HG03558 (cell line): Measurements from ENCODE around the gene SLC29A3.

Experiments
- ATAC-seq: cut with Tn5 transposase; IDR thresholded peaks from one replicate; pipeline ENCODE4 v1.9.1; 2021; ENCODE audit warnings: moderate number of reproducible peaks; ENCODE audit not compliant: unreplicated experiment; ENCODE audit errors: extremely low read depth

Gene SLC29A3

DNA sequence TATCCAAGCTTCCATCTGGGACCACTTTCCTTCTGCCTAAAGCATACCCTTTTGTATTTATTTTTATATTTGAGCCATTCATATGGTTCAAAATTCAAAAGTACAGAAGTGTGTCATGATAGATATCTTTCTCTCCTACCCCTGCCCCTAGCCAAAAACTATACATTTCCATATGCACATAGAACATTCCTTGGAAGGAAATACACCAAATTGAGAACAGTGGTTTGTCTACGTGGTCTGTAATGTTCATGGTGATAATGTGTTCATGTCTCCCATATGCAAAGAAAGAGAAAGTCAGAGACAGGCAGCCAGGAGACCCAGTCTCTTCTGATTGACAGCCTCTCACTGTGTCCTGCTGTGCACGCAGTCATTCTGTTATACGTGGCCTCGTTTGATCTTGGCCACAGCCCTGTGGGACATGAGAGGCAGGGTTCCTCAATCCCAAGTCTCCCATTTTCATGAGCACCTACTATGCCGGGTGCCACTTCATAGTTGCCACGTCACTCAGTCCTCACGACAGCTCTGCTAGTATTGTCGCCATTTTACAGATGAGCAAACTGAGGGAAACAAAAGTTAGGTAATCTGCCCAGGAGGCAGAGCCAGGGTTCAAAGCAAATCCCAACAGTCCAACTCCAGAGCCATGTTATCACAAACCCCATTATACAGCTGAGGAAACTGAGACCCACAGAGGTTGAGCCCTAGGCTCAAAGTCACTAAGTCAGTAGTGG lies 69.7 kb downstream of the SLC29A3 start:
- ATAC-seq = no peak

DNA sequence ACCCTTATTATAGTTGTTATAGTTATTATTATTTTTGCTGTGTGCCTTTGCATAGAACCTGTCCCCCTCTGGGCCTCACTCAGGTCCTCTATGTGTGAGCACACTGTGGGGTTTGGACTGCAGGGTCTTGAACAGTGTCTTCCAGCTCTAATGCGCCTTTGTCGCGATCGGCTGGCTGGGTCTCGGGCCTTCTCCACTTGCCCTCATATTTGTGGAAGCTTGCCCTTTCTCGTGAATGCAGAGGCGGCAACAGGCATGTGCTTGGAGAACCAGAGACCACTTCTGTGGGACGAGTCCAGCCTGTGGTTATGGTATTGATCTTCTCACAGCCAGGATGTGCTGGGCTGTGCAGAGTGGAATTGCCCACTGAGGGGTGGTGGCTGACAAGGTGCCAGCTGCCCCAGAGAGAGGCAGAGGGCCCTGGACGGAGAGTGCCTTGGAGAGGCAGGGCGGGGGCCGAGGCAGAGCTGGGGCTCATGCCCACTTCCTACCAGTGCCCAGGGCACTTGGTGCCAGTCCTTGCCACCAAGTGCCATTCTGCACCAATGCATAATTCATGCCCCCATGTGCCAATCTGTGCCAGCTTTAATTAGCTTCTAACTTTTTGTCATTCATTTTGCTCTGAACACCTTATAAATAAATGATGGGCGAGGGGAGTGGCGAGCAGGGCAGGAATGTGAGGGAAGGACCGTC lies 70.9 kb downstream of the SLC29A3 start:
- ATAC-seq = no peak

DNA sequence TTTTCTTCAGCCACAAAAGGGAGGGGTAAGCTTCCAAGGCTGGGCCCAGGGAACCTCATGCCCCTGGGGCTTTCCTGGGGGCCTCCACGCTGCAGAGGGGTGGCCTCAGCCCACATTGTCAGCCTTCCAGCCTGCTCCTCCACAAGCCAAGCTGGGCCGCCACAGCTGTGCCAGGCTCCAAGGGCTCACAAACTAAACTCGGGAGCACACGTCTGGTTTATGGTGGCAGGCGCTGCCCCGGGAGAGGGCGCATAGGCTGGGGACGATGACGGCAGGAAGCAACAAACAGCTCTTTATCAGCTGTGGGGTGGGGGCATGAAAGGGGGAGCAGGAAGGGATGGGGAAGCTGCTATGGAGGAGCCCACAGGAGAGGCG lies 71.4 kb downstream of the SLC29A3 start:
- no peak for ATAC-seq

DNA sequence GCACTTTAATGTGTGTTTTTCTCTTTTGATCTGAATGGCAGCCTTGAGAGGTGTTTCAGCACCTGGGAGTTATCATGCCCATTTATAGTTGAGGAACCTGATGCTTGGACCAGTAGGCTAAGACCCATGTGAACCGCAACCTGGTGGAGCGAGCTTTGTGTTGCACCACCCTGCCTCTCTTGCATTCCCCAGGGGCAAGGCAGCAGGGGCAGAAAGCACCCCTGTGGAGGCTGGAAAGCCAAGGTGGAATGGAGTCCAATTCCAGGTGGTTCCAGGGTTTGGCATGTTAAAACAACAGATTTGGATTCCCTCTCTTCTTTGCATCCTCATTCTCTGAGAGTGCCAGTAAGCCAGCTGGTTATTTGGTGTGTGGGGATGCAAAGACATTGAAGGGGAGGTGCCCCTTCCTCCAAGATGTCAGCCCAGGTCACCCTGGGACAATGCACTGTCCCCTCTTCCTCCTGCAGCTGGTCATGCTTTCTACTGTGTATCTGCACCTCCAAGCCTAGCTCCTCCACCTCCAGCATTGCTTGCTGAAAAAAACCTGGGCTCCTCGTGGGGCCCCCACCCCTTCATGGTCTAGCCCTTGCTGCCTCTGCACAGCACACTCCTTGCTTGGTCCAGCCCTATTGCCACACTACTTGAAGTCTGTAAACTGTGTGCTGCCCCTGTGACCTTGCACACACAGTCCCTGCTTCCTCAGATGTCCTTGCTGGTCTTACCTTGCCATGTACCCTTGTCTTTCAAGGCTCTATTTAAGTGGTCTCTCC lies 72.0 kb downstream of the SLC29A3 start:
- ATAC-seq = no peak

DNA sequence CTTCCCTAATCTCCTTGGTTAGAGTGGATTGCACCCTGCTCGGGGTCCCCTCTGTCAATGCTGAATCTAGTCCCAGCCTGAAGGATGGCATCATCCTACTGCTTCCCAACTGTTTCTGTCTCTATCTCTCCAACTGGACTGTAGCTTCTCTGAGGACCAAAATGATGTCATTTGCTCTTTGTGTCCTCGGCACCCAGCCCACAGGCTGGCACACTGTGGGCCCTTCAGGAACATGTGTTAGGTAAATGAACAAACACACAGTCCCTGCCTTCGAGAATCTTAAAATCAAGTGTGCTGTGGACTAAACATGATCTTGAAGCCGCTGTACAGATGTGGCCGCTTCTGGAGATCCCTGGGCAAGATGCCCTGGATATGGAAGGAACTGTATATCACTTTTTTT lies 72.6 kb downstream of the SLC29A3 start:
- no peak for ATAC-seq

DNA sequence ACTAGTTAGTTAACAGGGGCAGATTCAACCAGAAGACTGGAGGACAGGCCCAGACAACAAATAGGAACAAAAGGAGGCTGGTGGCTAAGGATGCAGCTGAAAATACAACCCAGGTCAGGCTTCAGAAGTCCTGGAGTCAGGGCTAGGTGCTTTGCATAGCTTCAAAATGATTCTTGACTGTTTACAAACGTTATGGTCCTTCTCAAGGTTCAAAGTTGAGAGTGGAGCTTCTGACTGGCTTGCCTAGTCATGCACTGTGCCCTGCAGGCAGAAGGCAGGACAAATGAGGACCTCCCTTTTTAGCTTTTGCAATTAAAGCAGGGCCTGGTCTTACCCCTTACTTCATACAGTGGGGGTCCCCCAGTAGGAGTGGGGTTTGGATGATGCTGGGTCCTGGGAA lies 73.2 kb downstream of the SLC29A3 start:
- ATAC-seq = no peak

DNA sequence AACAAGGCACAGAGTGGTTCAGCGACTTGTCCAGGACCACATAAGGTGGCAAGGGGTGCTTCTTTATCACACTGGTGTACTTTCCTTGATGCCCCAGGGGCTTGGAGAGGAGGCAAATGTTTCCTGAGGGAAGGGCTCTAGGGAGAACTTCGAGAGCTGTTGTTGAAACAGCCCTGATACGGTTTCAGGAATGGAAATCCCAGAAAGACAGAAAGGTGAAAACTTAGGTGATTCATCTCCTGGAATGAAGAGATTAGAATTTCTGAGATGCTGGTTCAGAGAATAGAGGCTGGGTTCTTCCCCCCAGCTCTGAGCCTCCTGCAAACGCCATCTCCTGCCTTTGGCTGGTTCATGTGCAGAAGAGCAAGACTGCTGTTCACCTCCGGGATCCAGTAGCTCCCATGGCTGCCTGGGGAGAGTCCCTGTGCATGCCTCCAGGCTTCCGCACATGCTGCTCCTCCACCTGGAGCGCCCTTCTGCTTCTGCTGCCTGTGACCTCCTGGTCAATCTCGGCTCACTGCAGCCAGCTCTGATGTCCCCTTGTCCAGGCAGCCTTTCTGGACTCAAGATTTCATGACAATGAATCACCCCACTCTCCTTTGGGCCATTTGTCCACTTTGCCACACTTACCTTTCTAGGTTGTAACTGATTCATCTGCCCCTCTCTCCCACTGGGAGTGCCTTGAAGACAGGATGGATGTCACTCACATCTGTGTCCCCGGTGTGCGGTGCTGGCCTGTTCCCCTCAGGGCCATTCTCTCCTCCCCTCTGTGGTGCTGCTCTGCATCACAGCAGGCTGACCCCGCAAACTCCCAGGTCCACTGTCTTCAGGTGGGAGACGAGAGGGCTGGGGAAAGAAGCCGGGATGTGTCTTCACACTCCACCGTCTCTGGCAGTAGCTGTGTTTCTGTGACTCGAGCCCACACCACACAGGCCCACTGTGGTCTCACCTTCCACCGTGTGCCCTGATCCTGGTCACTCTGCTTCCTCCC lies 74.0 kb downstream of the SLC29A3 start:
- ATAC-seq = no peak

DNA sequence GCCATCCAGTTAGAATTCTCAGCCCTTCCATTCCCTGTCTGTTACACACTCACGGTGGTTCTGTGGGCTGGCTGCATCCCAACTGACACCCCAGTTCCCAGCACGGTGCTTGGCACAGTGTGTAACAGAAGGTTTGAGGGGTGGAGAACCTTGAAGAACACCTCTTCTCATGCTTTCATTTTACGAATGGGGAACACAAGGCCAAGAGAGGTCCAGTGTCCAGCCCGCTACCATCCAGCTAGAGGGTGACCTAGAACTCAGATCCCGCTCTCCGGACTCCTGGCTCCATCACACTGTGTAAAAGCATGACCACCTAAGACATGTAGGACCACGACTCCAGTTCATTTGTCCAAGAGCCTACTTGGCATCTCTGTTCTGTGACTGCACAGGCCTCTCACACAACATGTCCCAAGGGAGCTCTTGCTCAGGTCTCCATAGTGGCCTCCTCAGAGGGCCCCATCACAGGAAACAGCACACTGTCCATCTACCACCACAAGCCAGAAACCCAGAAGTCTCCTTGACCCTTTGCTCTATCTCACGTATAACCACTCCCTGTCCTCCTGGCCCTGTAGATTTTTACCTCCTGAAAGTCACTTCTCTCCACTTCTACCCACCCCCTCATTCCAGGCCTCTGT lies 74.9 kb downstream of the SLC29A3 start:
- ATAC-seq = no peak

DNA sequence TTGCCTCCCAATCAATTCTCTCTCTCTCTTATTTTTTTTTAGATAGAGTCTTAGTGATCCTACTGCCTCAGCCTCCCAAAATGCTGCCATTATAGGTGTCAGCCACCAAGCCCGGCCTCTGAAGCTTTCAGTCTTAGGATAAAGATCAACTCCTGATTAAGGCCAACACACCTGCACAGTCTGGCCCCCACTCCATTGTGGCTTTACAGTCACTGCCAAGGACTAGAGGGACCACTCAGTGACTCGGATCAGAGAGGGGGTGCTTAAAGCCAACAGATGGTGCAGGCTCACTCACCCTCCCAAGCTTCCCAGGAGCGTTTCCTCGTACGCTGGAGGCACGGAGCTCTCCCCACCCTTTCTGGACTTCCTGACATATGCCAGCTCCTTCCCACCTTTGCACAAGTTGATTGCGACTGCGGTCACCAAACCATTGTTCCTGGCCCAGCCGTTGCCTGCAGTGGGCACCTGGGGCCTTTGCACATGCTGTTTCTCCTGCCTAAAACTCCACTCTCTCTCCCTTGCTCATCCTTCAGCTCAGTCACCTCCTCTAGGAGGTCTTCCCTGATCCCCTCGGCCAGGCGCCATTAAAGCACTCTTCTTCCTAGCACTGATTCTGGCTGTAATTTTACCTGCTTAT lies 76.0 kb downstream of the SLC29A3 start:
- no peak for ATAC-seq

DNA sequence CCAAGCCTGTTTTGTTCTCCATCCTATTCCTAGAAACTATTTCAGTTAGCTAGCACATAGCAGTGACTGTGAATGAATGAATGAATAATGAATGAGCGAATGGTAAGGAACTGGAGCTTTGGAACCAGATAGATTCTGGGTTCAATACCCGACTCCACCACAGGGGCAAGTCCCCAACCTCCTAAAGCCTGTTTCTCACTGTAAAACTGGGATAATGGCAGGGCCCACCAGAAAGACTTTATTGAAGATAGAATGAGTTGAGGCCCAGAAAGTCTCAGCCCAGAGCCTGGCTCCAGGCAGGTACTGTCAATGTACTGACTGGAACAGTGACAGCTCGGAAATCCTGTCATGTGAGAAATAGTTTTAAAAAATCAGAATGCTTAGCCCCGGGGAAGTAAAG lies 76.6 kb downstream of the SLC29A3 start:
- ATAC-seq = no peak

DNA sequence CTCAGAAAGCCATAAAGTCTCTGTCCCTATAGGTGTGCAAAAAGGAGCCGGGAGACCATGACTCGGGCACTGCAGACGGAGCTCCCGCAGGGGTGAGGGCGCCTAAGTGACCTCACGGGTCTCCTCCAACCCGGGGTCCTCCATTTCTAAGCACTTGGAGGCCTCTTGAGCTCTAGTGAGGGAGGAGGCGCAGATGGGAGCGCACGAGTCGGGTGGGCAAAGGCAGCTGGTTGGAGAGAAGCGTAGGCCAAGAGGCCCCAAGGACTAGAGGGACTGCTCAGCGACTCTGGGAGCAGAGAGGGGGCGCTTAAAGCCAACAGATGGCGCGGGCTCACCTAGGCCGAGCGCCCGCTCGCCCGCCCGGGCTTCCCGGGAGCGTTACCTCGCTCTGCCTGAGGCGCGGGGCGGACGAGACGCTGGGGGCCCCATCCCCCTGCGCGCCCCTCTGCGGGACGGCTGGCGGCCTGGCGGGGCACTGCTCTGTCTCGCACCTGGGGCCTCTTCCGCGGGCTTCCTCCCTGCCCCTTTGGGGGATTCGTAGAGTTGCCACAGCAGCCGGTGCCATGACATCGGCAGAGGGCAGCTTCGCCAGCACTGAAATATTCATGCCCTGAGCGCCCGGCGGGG lies 77.1 kb downstream of the SLC29A3 start:
- ATAC-seq = no peak

DNA sequence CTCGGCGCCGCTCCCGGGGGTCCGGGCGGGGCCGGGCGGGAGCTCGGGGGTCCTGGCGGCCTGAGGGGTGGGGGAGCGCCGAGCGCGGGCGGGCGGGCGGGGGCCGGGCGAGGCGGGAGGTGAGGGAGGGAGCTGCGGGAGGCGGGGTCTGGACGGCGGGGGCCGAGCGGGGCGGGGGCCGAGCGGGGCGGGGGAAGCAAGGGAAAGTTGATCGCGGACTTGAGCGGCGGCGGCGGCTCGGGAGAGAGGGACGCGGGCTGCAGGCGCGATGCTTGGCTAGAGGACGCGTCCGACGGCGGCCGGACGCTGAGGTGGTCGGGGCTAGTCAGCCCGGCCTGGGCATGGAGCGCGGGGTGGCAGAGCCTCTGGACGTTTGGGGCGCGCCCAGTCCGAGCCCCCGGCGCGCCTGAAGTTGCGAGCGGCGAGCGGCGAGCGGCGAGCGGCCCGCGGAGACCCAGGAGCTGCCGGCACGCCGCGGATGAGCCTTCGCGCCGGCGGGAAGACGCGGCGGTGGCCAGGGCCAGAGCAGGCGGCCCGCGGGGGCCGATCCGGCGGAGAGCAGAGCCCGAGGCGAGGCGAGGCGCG lies 77.7 kb downstream of the SLC29A3 start, which contains the start of gene CDH23:
CDH23 (plus strand) TSS at position 210 of the 585 bp plus-strand sequence. CDS start 42,912 bp downstream, outside the sequence.
- ATAC-seq = no peak

DNA sequence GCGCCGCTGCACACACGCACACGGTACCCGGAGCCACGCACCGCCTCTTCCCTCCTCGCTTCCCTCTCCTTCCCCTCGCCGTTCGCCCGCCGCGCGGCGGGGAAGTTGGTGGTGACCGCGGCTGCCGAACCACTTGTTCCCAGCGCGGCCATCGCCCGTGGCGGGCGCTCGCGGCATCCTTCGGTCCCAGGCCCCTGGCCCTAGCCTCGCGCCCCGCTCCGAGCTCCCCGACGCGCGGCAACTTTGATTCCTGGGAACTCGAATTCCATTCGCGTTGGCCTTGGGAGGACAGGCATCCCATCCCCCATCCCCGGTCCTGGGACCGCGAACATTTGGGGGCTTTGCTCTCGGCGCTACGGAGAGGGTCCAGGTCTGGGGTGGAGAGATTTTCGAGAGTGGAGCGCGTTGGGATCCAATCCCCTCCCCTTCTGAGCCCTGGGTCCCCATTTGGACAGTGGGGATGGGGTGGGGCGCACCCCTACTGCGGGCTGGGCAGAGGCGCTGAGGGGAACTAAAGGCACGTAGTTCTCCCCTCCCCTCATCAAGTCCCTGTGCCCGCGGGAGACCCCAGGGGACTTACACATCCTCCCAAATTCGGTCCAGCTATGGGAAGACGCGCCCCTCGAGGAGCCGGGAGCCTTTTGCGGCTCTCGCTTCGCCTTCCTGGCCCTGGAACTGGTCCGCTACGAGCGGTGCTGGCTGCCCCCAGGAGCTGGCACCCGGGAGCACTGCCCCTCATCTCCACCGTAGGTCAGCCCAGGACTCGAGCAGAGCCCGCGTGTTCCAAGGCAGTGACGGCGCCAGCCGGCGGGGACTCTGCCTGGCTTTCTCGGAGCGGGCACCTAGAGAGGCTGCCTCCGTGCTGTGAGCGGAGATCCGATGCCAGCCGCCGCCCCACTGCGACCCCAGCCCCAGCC lies 78.5 kb downstream of the SLC29A3 start:
- ATAC-seq = no peak

DNA sequence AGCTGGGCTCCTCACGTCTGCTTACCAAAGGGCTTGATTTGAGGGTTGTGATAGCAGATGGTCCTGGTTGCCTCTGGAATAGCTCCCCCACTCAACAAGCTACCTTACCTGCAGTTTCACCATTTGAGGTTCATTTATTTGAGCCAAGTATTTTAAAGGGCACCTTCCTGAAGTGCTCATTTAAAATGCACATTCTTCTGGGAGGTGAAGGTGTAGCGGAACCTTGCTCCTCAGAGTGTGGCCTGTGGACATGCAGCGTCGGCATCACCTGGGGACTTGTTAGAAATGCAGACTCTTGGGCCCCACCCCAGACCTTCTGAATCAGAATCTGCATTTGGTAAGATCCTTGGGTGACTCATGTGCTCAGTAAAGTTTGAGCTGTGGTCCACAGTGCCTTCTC lies 79.9 kb downstream of the SLC29A3 start:
- ATAC-seq = no peak

DNA sequence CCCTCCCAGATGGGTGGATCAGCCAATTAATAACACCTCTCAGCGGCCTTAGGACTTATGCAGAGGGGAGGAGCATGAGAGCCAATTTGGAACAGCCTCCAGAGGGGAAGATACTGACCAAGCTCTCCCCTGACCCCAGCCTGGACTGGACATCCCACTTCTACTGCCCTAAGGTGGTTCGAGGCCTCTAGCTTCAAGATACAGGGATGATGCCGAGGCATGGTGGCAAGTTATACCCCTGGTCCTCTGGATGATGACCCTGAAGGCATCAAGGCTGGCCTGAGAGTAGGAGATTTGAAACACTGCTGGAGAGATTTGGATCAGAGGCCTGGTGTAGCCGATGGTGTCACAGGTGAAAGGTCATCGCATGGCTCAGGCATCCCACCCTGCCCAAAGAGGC lies 80.9 kb downstream of the SLC29A3 start:
- no peak for ATAC-seq

DNA sequence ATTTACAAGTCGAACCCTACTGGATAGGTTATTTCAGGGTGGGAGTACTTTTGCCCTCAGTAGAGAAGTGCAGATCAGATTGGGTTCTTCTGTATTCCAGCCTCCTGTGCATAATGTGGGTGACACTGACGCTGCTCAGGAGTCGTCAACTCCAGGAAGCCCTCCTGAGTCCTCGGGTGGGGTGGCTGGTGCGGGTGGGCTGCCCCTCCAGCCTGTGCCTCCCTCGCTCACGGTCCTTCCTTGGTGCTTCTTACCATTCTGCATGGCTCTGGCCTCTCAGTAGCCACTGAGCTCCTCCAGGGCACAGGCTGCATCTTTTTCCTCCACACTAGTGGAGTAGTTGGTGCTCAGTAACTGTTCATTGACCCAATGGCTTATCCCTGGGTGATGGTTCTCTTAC lies 82.0 kb downstream of the SLC29A3 start:
- no peak for ATAC-seq

DNA sequence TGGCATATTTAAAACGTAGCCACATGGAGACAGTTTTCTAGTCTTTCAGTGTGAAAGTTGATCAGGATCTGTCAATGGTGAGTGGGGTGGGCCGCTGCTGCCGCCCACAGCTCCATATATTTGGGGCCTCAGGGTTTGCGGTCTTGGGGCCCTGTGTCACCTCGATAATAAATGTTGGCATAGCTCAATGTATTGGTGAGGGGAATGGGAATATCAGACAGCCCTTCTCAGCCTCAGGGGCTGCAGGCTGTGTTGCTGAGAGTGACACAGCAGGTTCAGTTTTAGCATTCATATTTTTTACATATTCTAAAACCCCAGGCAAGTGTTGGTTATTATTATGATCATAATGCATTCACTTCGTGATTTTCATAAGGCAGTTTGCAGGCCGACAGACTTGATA lies 82.9 kb downstream of the SLC29A3 start:
- ATAC-seq = no peak
